ENCODE results near the gene PDLIM5. TPM values are rescaled to one million over a fixed set of nuclear protein-coding genes. Genes with fewer than 3 reads are reported as not detected.
A peak's percentile ranks its signal among the peaks of the same experiment; 100 is the strongest.

PDLIM5 gene
- total RNA-seq, 1 experiment from 2014 or later = 44.7 TPM

DNA sequence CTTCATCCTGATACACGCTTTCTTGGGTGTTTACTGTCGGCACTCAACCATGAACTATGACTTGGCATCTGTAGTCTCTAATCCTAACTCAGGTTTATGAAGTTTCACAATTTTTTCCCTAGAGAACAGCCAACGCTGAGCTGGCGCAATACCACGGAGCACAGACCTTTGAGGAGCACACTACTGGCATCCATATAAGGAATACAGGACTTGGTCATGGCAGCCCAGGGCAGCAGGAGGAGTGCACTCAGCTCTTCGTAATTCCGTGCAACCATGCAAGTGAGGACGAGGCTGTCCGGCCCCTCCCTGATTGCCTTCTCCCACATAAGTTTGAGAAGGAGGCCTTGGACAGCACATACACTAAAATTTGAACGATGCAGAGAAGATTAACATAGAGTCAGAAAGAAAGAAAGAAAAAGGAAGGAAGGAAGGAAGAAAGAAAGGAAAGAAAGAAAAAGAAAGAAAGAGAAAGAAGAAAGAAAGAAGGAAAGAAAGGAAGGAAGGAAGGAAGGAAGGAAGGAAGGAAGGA is 41.0 kb upstream of the PDLIM5 start:
- intact Hi-C loops (cut with micrococcal nuclease; ENCODE audit: unreplicated experiment) (no loop called here), in situ Hi-C loops (cut with HindIII; ENCODE audit: low pct_unique_long_range_greater_than_20kb, low sequenced_read_pairs) (no loop called here)
- CTCF ChIA-PET = no interaction called here
- H3K4me1 ChIP-seq (ENCODE audit: control insufficient read depth, insufficient read depth, low read length) = no peaks in the 10 kb centered on the region
- no peaks in the 10 kb centered on the region for H3K36me3 ChIP-seq (ENCODE audit: control insufficient read depth, insufficient read depth, low read length)
- no peak for TF ChIP-seq SIN3A (IDR thresholded peaks at IDR 0.05; ENCODE audit: borderline replicate concordance, insufficient read depth, low read depth, low read length)
- TF ChIP-seq, protein P1, sequence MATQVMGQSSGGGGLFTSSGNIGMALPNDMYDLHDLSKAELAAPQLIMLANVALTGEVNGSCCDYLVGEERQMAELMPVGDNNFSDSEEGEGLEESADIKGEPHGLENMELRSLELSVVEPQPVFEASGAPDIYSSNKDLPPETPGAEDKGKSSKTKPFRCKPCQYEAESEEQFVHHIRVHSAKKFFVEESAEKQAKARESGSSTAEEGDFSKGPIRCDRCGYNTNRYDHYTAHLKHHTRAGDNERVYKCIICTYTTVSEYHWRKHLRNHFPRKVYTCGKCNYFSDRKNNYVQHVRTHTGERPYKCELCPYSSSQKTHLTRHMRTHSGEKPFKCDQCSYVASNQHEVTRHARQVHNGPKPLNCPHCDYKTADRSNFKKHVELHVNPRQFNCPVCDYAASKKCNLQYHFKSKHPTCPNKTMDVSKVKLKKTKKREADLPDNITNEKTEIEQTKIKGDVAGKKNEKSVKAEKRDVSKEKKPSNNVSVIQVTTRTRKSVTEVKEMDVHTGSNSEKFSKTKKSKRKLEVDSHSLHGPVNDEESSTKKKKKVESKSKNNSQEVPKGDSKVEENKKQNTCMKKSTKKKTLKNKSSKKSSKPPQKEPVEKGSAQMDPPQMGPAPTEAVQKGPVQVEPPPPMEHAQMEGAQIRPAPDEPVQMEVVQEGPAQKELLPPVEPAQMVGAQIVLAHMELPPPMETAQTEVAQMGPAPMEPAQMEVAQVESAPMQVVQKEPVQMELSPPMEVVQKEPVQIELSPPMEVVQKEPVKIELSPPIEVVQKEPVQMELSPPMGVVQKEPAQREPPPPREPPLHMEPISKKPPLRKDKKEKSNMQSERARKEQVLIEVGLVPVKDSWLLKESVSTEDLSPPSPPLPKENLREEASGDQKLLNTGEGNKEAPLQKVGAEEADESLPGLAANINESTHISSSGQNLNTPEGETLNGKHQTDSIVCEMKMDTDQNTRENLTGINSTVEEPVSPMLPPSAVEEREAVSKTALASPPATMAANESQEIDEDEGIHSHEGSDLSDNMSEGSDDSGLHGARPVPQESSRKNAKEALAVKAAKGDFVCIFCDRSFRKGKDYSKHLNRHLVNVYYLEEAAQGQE (IDR thresholded peaks at IDR 0.05; ENCODE audit: insufficient read depth in 1 of 2, low read depth in 2 of 2, low read length in 1 of 2) = no peak
- TF ChIP-seq POLR2AphosphoS5 (IDR thresholded peaks at IDR 0.05; ENCODE audit: low read depth, low read length) = no peak
- TF ChIP-seq, protein P2, sequence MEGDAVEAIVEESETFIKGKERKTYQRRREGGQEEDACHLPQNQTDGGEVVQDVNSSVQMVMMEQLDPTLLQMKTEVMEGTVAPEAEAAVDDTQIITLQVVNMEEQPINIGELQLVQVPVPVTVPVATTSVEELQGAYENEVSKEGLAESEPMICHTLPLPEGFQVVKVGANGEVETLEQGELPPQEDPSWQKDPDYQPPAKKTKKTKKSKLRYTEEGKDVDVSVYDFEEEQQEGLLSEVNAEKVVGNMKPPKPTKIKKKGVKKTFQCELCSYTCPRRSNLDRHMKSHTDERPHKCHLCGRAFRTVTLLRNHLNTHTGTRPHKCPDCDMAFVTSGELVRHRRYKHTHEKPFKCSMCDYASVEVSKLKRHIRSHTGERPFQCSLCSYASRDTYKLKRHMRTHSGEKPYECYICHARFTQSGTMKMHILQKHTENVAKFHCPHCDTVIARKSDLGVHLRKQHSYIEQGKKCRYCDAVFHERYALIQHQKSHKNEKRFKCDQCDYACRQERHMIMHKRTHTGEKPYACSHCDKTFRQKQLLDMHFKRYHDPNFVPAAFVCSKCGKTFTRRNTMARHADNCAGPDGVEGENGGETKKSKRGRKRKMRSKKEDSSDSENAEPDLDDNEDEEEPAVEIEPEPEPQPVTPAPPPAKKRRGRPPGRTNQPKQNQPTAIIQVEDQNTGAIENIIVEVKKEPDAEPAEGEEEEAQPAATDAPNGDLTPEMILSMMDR (IDR thresholded peaks at IDR 0.05) = no peak
- TF ChIP-seq TCF7L2 (IDR thresholded peaks at IDR 0.05; ENCODE audit: low read depth, low read length) = no peak
- no TSS peak for BruUV-seq (replicated peaks)
- no peak overlapping the region for H3K27ac ChIP-seq (ENCODE audit: low read length)
- ATAC-seq (peak; percentile 73), DNase-seq (ENCODE audit: low read depth, low spot score) (peak; percentile 7)
- POLR2A ChIA-PET = no interaction called here
- H3K27me3 ChIP-seq (ENCODE audit: control insufficient read depth, insufficient read depth, low read length) = no peaks in the 10 kb centered on the region
- H3K4me3 ChIP-seq (ENCODE audit: low read depth in 2 of 2, low read length in 2 of 2) = peak overlapping the region in 1 of 2 experiments; percentile 31; a peak in 2 of 4 replicates
- H3K9me3 ChIP-seq (ENCODE audit: control insufficient read depth, insufficient read depth, low read depth, low read length) = no peaks in the 10 kb centered on the region

DNA sequence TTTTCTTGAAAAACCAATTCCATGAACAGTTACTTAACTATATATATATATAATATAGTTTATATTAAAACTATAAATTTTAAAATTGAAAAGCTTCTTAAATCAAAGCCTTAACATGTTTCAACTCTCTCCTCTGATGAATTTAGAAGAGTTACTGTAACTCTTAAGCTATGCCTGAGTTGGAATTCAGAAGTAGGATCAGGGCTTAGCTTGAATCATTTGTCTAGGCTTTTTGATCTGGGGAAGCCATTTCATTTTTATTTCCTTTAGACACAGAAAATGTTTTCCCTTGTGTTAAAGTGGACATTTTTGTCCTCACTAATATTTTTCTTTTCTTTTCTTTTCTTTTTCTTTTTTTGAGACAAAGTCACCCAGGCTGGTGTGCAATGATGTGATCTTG is 40.4 kb upstream of the PDLIM5 start:
- intact Hi-C loops (cut with micrococcal nuclease; ENCODE audit: unreplicated experiment) (no loop called here), in situ Hi-C loops (cut with HindIII; ENCODE audit: low pct_unique_long_range_greater_than_20kb, low sequenced_read_pairs) (no loop called here)
- H3K4me1 ChIP-seq (ENCODE audit: control insufficient read depth, insufficient read depth, low read length) = no peaks in the 10 kb centered on the region

More for the DNA sequence above, 40.4 kb upstream of the PDLIM5 start:
- Histone ChIP-seq H3K27ac (ENCODE audit: low read length) (no peak overlapping the region), H3K4me3 (ENCODE audit: low read depth in 2 of 2, low read length in 2 of 2) (no peak overlapping the region), H3K36me3 (ENCODE audit: control insufficient read depth, insufficient read depth, low read length) (no peaks in the 10 kb centered on the region), H3K27me3 (ENCODE audit: control insufficient read depth, insufficient read depth, low read length) (no peaks in the 10 kb centered on the region), H3K9me3 (ENCODE audit: control insufficient read depth, insufficient read depth, low read depth, low read length) (no peaks in the 10 kb centered on the region)
- ChIA-PET POLR2A (no interaction called here), CTCF (no interaction called here)
- BruUV-seq (replicated peaks) = no TSS peak
- ATAC-seq (no peak), DNase-seq (ENCODE audit: low read depth, low spot score) (no peak)
- TF ChIP-seq POLR2AphosphoS5 (IDR thresholded peaks at IDR 0.05; ENCODE audit: low read depth, low read length) (no peak), SIN3A (IDR thresholded peaks at IDR 0.05; ENCODE audit: borderline replicate concordance, insufficient read depth, low read depth, low read length) (no peak), TCF7L2 (IDR thresholded peaks at IDR 0.05; ENCODE audit: low read depth, low read length) (no peak)
- TF ChIP-seq, protein P1 (IDR thresholded peaks at IDR 0.05; ENCODE audit: insufficient read depth in 1 of 2, low read depth in 2 of 2, low read length in 1 of 2) = no peak
- TF ChIP-seq, protein P2 (IDR thresholded peaks at IDR 0.05) = no peak
